NCI-H2196 treated with DMSO at 0.1 percent for 48 hours (cell line): ENCODE measurements around the gene FSCN2.

Experiments
- DNase-seq: peaks from one replicate; lab custom pipeline; 2025; ENCODE audit not compliant: unreplicated experiment; lab: John Stamatoyannopoulos, UW

The FSCN2 gene, protein sequence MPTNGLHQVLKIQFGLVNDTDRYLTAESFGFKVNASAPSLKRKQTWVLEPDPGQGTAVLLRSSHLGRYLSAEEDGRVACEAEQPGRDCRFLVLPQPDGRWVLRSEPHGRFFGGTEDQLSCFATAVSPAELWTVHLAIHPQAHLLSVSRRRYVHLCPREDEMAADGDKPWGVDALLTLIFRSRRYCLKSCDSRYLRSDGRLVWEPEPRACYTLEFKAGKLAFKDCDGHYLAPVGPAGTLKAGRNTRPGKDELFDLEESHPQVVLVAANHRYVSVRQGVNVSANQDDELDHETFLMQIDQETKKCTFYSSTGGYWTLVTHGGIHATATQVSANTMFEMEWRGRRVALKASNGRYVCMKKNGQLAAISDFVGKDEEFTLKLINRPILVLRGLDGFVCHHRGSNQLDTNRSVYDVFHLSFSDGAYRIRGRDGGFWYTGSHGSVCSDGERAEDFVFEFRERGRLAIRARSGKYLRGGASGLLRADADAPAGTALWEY

GRCh38 chr17:81527591-81528383 lies at the start of gene FSCN2:
TSS of gene FSCN2 (plus strand) at chr17:81528377. CDS start at chr17:81528532, 155 bp downstream.
- peak; percentile 89 for DNase-seq

DNA sequence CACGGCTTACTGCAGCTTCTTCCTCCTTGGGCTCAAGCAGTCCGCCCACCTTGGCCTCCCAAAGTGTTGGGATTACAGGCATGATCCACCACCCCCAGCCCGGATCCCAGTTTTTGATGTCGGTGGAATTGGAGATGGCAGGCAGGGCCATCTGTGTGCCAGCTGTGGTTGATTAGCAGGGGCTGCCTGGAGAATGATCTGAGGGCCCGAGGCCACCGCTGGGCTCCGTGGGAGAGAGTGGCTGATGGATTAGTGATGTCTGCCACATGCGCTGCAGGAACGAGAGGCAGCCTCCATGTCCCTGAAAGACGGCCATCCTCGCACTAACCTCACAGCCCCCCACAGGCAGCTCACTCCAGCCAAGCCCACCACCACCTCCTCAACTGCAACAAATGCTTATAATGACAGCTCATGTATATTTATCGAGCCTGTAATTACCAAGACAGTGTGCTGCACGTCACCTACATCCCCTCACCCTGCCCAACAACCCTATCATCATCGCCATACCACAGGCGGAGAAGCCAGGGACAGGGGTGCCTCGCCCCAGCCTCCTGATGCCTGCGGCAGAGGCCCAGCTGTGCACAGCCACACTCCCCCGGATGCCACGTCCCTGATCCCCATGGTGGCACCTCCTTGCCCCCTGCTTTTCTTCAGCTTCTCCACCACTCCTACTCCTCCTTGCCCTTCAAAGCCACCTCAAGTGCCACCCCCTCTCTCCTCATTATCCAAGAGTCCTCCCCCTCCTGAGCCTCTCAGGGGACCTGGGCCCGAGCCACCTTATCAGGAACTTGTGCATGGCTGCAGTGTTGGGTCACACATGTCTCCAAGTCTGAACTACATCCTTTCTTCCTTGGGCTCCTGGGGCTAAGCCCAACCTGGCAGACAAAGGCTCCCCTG lies 48.8 kb upstream of the FSCN2 start:
- no peak for DNase-seq

DNA sequence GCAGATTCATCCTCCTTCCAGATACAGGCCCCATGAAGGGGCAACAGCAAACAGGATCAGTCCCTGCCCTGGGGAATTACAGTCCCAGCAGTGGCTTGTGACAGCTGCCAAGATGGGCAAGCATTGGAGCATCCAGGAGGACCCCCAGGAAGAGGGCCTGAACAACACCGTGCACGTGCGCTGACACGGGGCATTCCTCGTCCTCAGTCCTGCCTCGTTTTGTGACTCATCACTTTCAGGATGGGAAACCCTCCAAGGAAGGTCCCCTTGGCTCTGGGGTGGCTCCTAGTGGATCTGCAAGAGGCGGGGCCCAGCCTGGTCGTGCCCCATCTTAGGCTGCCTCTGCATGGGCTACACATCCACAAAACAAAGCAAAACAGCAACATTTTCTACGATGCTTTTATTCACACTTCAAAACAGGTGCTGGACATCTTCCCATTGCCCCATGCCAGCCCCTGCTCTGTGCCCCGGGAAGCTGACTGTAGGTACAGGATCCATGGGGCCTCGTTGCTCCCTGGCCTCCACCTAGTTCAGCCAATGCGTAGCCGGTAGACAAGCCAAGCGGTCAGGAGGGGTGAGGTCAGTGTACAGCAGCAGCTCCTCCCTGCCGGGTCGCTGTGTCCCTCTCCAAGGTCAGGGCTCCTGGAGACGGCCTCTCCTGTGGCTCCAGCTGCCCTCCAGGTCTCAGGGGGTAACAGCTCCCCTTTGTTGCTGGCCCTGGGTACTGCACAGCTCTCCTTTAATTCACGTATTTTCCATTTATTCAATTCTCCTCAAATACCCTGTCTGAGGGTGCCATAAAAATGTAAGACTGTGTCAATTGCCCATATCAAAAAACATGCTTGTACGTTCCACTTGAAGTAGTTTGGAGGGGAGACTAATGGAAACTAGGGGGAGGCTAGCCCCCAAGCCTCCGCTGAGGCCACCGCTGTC lies 47.8 kb upstream of the FSCN2 start:
- peak; percentile 36 for DNase-seq

GRCh38 chr17:81481073-81481799 lies 46.9 kb upstream of the FSCN2 start:
- peak; percentile 87 for DNase-seq

DNA sequence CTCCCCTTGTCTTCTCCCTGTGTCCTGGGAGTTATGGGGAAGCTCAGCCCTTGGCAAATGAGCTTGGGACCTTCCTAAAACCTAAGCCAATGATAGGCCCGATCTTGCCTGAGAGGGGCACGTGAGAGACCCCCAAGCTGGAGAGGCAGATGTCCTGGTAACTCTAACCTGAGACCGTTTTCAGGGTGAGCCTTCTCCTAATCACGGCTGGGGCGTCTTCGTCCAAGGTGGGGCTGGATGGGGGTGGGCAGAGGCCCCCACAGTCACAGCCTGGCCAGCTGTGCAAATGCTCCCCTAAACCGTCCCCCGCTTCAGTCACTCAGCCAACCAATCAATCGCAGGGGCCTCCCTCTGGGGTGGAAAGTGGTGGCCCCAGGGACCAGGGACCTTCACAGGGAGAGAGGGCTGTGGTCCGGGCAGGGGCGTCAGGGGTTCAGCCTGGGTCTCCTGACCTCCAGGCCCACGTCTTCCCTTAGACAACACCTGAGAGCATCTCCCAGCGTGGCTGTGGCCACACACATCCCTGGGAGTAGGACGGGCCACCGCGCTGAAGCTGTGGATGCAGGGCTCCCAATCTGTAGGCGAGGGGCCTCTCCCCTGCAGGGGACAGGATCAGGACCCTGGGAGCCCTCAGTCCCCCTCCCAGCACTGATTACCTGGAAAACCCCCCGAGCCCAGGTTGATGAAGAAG lies 46.2 kb upstream of the FSCN2 start:
- DNase-seq: no peak

DNA sequence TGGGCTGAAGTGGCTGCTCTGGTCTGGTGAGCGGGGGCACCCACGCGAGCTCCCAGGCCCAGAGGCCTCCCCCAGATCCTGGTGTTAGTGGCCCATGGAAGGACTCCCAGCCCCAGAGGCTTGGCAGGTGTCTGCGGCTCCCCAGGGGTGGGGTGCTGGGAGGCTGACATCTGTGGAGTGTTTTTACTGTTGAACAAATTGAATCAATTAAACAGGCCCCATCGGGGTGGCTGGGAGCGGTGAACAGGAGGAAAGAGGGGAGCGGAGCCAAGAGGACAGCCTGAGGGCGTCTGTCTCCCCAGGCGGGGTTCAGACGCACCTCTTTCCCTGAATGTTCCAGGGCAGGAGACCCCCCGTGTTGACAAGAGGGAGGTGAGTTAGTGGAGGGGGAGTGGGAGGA lies 45.5 kb upstream of the FSCN2 start:
- DNase-seq: no peak

- DNase-seq: no peak
These were observed 44.9 kb upstream of the FSCN2 start for GRCh38 chr17:81483085-81483861.

DNA sequence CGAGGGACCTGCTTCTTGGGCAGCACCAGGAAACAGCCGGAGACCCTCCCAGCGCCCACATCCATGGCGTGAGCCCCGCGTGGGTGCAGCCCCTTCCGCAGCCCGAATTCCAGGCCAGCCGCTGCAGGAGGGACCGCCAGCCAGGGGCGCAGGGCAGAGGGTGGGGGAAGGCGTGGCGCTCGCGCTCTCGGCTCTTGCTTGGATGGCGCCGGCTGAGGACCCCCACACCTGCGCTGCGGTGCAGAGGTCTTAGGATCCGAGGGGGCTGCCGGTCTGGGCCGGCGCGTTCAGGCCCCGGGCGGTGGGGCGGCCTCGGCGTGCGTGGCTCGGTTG lies 44.3 kb upstream of the FSCN2 start:
- DNase-seq: no peak

GRCh38 chr17:81484195-81484979 lies 43.8 kb upstream of the FSCN2 start:
- DNase-seq: peak; percentile 79

DNA sequence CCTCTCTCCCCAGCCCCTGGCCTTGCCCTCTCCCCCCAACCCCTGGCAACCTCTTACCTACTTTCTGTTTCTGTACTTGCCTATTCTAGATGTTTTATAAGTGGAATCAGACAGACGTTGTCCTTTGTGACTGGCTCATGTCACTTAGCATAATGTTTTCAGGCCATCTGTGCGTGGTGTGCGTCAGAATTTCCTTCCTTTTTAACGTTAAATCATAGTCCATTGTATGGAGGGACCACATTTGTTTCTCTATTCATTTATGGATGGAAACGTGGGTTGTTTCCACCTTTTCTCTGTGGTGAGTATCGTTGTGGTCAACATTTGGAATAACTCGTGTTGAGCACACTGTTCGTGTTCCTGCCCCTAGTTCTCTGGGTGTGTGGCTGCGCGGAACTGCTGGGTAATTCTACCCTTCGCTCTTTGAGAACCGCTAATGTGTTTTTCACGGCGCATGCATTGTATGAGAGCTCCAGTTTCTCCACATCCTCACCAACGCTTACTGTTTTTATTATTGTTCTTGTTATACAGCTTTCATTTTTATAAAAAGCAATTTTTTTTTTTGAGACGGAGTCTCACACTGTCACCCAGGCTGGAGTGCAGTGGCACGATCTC lies 41.9 kb upstream of the FSCN2 start:
- no peak for DNase-seq

- DNase-seq: no peak
These were observed 41.1 kb upstream of the FSCN2 start for GRCh38 chr17:81487089-81487486.

DNA sequence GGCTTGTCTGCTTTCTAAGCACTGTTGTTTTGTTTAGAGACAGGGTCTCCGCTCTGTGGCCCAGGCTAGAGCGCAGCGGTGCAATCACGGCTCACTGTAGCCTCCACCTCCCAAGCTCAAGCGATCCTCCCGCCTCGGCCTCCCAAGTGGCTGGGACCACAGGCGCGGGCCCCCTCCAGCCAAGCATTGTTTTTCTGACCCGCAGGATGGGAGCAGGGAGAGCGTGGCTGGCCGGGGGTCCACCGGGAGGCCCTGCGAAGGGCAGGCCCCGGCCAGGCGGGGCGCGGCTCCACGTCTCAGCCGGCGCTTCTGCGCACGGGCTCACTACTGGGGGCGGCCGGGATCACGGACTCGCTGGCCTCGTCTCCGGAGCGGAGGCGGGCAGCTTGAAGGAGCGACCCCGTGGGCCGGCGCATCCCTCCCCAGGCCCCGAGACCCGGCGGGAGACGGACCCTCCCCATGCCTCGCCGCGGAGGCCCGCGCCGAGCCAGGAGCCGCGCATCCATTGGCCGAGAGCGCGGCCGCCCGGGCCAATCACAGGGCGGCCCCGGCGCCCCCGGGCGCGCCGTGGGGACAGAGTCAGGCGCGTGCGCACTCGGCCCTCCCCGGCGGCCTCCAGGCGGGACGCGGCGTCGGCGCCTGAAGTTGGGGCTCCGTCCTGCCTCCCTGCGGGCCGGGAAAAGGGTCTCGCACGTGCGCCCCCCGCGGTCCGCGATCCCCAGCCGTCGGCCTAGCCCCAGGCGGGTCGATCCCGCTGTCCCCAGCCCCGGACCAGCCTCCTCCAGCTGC lies 40.5 kb upstream of the FSCN2 start:
- peak; percentile 86 for DNase-seq

- no peak for DNase-seq
These were observed 39.8 kb upstream of the FSCN2 start for GRCh38 chr17:81488276-81488860.

DNA sequence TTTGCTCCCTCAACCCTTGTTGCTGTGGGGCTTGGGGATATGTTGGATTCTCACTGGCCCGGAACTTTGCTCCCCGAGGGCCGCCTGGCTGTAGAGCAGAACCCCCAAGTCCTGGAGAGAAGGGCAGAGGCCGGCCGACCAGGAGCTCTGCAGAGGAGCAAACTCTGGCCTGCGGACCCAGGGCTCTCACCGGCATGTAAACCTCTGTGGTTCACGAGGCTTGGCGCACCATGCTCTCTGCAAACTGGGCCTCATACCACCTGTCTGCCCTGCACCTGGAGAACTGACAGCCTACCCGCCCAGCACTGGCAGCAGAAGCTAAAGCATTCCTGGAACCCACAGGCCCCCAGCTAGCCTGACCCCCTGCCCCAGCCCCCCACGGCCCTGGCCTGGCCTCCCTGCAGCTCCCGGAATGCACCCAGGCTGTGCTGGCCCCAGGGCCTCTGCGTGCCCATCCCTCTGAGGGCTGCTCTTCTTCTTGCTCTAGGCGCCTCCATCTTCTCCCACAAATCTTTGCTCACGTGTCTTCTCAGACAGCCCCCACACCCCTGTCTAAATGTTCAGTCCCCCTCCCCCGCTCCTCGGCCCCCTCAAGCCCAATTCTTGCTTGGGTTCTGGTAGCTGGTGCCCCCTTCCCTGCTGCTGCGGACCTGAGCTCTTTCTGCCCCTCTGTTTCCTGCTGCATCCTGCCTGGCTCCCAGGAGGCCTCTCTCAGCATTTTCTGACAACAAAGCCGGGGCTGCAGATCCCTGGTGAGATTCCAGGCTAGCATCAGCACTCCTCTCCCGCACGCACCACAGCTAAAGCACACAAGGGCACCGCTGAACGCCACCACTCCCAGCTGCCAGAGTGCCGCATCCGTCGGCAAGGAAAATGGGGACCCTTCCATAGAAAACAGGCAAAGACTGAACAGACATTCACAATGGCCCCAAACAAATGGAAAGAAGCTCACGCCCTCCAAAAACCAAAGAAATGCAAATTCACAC lies 38.9 kb upstream of the FSCN2 start:
- no peak for DNase-seq
